ENCODE data around the gene PCNT. TPM values are rescaled to one million over a fixed set of nuclear protein-coding genes. Genes with fewer than 3 reads are reported as not detected.

PCNT gene
- total and polyA plus RNA-seq, 10 of the 15 experiments (the other 5 are each of a cell fraction or from before 2014, with no cell fraction given), result 2.9 to 39.6 (median 20.5) TPM

GRCh38 chr21:46429754-46430681, 106.1 kb downstream of the PCNT start:
- Histone ChIP-seq H3K4me3 (no peak overlapping the region), H3K27ac (ENCODE audit: control insufficient read depth, insufficient read depth) (no peak overlapping the region), H3K9ac (ENCODE audit: control insufficient read depth, insufficient read depth, low read length) (no peak overlapping the region), H3K36me3 (ENCODE audit: control insufficient read depth in 2 of 2, insufficient read depth in 2 of 2, low read length in 1 of 2) (peaks cover 0 to 28% of the 10 kb centered on the region in 2 experiments; a peak in 3 of 4 replicates), H3K27me3 (replicated peaks in 1 of 2; ENCODE audit: control insufficient read depth in 2 of 2, insufficient read depth in 2 of 2, low read length in 1 of 2) (no peaks in the 10 kb centered on the region), H3K9me3 (replicated peaks; ENCODE audit: control insufficient read depth, insufficient read depth, low read length) (no peaks in the 10 kb centered on the region), H2AFZ (ENCODE audit: control insufficient read depth, low read depth, low read length) (no peak overlapping the region), H3K79me2 (ENCODE audit: control insufficient read depth, insufficient read depth, low read length) (no peaks in the 10 kb centered on the region), H3K4me2 (ENCODE audit: control insufficient read depth, insufficient read depth) (no peak overlapping the region), H4K20me1 (ENCODE audit: control insufficient read depth, insufficient read depth) (no peaks in the 10 kb centered on the region), H3K4me1 (ENCODE audit: control insufficient read depth, insufficient read depth, low read length) (no peaks in the 10 kb centered on the region)
- RAD21 ChIA-PET (ENCODE audit: unreplicated experiment), result no interaction called here
- WGBS (ENCODE audit: insufficient coverage, insufficient replicate concordance, low lambda C conversion rate, missing lambda C conversion rate), result 95% methylated on average over 30 of the region's 31 CpGs
- intact Hi-C loops (cut with micrococcal nuclease; ENCODE audit: unreplicated experiment), result no loop called here
- no TSS peak for BruUV-seq (replicated peaks)
- in situ Hi-C loops (cut with MboI), result no loop called here
- CTCF ChIA-PET, result no interaction called here
- ATAC-seq, result no peak
- FAIRE-seq, result no peak
- no peak for DNase-seq (ENCODE audit: low read depth, low spot score)
- POLR2A ChIA-PET, result no interaction called here
- SMC1A ChIA-PET (ENCODE audit: uncharacterized antibody, unreplicated experiment), result interaction anchor here (0.5 kb wide), 1 partner anchor 9 kb away, joined by 3 read pairs; no protein-coding TSS in a partner anchor
- TF ChIP-seq HCFC1 (IDR thresholded peaks at IDR 0.05; ENCODE audit: low read length) (no peak), SUZ12 (IDR thresholded peaks at IDR 0.05; ENCODE audit: unreplicated experiment) (no peak), POLR2A (IDR thresholded peaks at IDR 0.05; ENCODE audit: low read depth, low read length) (no peak), CHD4 (IDR thresholded peaks at IDR 0.05) (no peak), ELK1 (IDR thresholded peaks at IDR 0.05; ENCODE audit: low read depth, low read length) (no peak), NR2F1 (conservative IDR thresholded peaks at IDR 0.05) (no peak), ZSCAN29 (IDR thresholded peaks at IDR 0.05) (no peak), EED (IDR thresholded peaks at IDR 0.05; ENCODE audit: low read depth) (no peak), NFIC (IDR thresholded peaks at IDR 0.05; ENCODE audit: low read depth, low read length) (no peak), IKZF2 (IDR thresholded peaks at IDR 0.05) (no peak), BCL11A (IDR thresholded peaks at IDR 0.05; ENCODE audit: low read depth, low read length) (no peak), IRF3 (IDR thresholded peaks at IDR 0.05) (no peak), SREBF1 (IDR thresholded peaks at IDR 0.05; ENCODE audit: low read length) (no peak), PBX3 (IDR thresholded peaks at IDR 0.05; ENCODE audit: insufficient replicate concordance, low read depth, low read length) (no peak), RELB (IDR thresholded peaks at IDR 0.05; ENCODE audit: low read depth) (no peak)
